Activated CD4-positive, alpha-beta T cell treated with anti-CD3 and anti-CD28 coated beads for 36 hours (primary cell): ENCODE data around the gene FUT8. TPM values are rescaled to one million over a fixed set of nuclear protein-coding genes. Genes with fewer than 3 reads are reported as not detected.

Source experiments
- ATAC-seq: fragments of 200-7000 bp; cut with Tn5 transposase; one replicate; pipeline ENCODE4 v1.10.0; 2021; ENCODE audit warnings: mild to moderate bottlenecking, moderate library complexity
- CTCF ChIA-PET: fragments of 350-600 bp; sonication (Branson Sonifier 250); formaldehyde crosslinking; loops from one replicate; lab custom pipeline; 2021; ENCODE audit warnings: antibody characterized with exemption; lab: Charles Lee
- POLR2A ChIA-PET: fragments of 350-600 bp; sonication (Branson Sonifier 250); formaldehyde crosslinking; loops from one replicate; lab custom pipeline; 2021; ENCODE audit warnings: antibody characterized with exemption, inconsistent platforms; lab: Charles Lee
- DNase-seq: peaks from one replicate; pipeline ENCODE4 v3.0.0-alpha.2; 2020
- H3K27ac Mint-ChIP-seq: one replicate; pipeline ENCODE4 v1.8.0; 2021; ENCODE audit warnings: mixed read lengths
- H3K27me3 Mint-ChIP-seq: one replicate; pipeline ENCODE4 v1.8.0; 2021; ENCODE audit warnings: mixed read lengths
- H3K36me3 Mint-ChIP-seq: one replicate; pipeline ENCODE4 v1.8.0; 2021; ENCODE audit warnings: low read depth, mixed read lengths
- H3K4me1 Mint-ChIP-seq: one replicate; pipeline ENCODE4 v1.8.0; 2021; ENCODE audit warnings: mixed read lengths
- H3K4me3 Mint-ChIP-seq: one replicate; pipeline ENCODE4 v1.8.0; 2021; ENCODE audit warnings: mild to moderate bottlenecking, moderate library complexity, mixed read lengths
- H3K9me3 Mint-ChIP-seq: one replicate; pipeline ENCODE4 v1.8.0; 2021; ENCODE audit warnings: low read depth, mixed read lengths
- intact Hi-C, 2 experiments: fragments of 100-400 bp; cut with DNase I in 1 of 2; cut with micrococcal nuclease in 1 of 2; formaldehyde crosslinking; loops; one replicate each; pipeline versions ENCODE4 v1.14.2 to v1.15.1; 2022 to 2024; cut with DNase I, micrococcal nuclease
- total RNA-seq, 2 experiments: library from RNA; stranded (reverse); gene quantifications; one replicate each; pipeline ENCODE4 v1.2.3, GENCODE V29; 2021

Gene FUT8
- total RNA-seq, 2 experiments from 2014 or later, result 44.2 to 50.0 TPM

DNA sequence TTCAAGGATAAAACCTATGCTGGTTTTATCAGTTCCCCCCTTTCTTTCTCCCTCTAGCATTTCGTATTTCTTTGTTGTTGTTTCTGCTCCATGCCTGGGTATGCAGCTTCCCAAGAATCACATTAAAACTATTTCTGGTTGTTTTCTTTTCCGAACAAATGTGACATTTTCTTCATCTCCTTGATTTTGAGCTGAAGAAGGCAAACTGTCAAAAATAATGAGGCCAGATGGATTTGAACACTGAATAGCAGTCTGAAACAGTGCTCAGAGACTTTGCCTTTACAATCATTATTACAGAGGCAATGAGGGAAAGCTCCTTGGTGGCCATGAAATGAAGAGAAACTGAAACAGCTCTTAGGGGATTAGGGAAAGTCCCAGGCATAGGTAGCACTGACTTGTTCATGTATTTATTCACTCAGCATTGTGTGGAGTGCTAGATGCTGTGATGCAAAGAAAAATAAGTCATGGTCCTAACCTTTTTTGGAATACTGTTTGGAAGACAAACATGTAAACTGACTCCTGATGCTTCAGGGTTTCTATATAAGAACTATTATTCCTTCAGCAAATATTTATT lies 319.5 kb downstream of the FUT8 start:
- H3K36me3 Mint-ChIP-seq, result peaks cover 27% of the 10 kb centered on the region
- intact Hi-C loops, result loop anchor here (1.0 kb wide), 2 partner anchors 27 to 338 kb away; no protein-coding TSS in a partner anchor
- H3K4me3 Mint-ChIP-seq, result no peak overlapping the region
- CTCF ChIA-PET, result interaction anchor here (0.7 to 1.6 kb wide), 4 partner anchors 26 to 93 kb away, joined by 3 to 5 read pairs (median 4); no protein-coding TSS in a partner anchor
- POLR2A ChIA-PET, result interaction anchor here (0.9 kb wide), 1 partner anchor 42 kb away, joined by 3 read pairs; no protein-coding TSS in a partner anchor
- no peaks in the 10 kb centered on the region for H3K27me3 Mint-ChIP-seq
- H3K27ac Mint-ChIP-seq, result peak overlapping the region; percentile 77
- H3K9me3 Mint-ChIP-seq, result peaks cover 3% of the 10 kb centered on the region
- ATAC-seq (peak; percentile 100), DNase-seq (peak; percentile 11)
- peaks cover 12% of the 10 kb centered on the region for H3K4me1 Mint-ChIP-seq

DNA sequence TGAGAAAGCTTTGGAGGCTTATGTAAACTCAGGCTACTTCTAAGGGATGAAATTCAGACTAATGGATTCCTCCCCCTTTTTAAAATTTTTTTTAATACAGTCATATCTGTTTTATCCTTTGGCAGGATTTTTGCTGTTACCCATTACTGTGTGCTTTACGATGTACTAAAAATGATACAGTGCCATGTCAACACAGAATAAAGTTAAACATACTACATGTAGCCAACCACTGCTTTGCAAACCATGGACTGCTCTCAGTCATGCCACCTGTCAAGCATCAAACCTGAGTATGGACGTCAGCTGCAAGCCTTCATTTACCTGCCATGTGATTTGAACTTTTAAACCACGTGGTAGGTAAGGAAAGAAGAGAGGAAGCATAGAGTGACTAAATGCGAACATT lies 325.8 kb downstream of the FUT8 start:
- Mint-ChIP-seq H3K36me3 (peaks cover 14% of the 10 kb centered on the region), H3K27ac (no peak overlapping the region), H3K27me3 (no peaks in the 10 kb centered on the region), H3K9me3 (no peaks in the 10 kb centered on the region), H3K4me1 (no peaks in the 10 kb centered on the region), H3K4me3 (no peak overlapping the region)
- CTCF ChIA-PET, result no interaction called here
- POLR2A ChIA-PET, result no interaction called here
- intact Hi-C loops, result no loop called here
- no peak for DNase-seq
- no peak for ATAC-seq

- Mint-ChIP-seq H3K9me3 (no peaks in the 10 kb centered on the region), H3K4me3 (no peak overlapping the region), H3K36me3 (peaks cover 16% of the 10 kb centered on the region), H3K27me3 (no peaks in the 10 kb centered on the region), H3K4me1 (peaks cover under 1% of the 10 kb centered on the region), H3K27ac (no peak overlapping the region)
- ChIA-PET CTCF (no interaction called here), POLR2A (no interaction called here)
- ATAC-seq, result no peak
- intact Hi-C loops, result no loop called here
- no peak for DNase-seq
These were observed 333.1 kb downstream of the FUT8 start for GRCh38 chr14:65745396-65746190.

GRCh38 chr14:65748796-65749195 lies 336.3 kb downstream of the FUT8 start:
- Mint-ChIP-seq H3K27me3 (no peaks in the 10 kb centered on the region), H3K27ac (no peak overlapping the region), H3K36me3 (peaks cover 3% of the 10 kb centered on the region), H3K4me3 (no peak overlapping the region), H3K9me3 (no peaks in the 10 kb centered on the region), H3K4me1 (peaks cover 4% of the 10 kb centered on the region)
- CTCF ChIA-PET, result no interaction called here
- ATAC-seq, result no peak
- no peak for DNase-seq
- POLR2A ChIA-PET, result no interaction called here
- intact Hi-C loops, result no loop called here

DNA sequence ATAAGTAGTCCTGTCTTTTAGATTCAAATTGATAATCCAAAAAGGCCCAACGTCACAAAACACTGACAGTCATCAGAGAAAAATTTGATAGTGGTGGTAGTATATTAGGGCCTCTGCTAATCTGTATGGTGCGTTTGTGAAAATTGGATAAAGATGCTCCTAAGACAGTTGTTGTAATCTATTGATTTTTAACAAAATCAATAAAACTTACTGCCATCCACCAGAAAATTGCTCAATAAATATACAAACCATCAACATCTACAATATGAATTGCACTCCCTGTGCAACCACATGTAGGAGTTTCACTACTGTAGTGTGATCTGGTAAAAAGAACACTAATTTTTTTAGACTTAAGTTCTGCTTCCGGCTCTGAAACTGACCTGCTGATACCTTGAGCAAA lies 336.8 kb downstream of the FUT8 start:
- no peak overlapping the region for H3K27ac Mint-ChIP-seq
- H3K4me3 Mint-ChIP-seq, result no peak overlapping the region
- ChIA-PET POLR2A (no interaction called here), CTCF (no interaction called here)
- no peaks in the 10 kb centered on the region for H3K9me3 Mint-ChIP-seq
- intact Hi-C loops, result no loop called here
- peaks cover 4% of the 10 kb centered on the region for H3K4me1 Mint-ChIP-seq
- no peak for DNase-seq
- H3K36me3 Mint-ChIP-seq, result no peaks in the 10 kb centered on the region
- no peak for ATAC-seq
- no peaks in the 10 kb centered on the region for H3K27me3 Mint-ChIP-seq

DNA sequence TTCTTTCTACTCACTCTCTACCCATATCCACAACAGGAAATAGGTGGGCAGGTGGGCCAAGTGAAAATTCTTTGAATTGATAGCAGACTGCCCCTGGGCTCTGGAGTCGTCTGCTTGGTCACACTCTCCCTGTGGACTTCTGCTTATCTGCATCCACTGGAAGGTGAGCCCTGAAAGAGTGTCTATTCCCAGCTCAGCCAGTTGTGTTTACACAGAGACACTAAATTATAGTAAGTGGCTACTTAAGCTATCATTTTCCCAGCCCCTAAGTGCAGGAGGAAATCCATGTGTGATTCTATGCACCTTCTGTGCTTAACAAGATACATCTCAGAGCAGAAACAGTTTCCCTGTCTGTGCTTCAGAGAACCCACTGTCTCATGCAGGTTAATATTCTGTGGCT lies 338.4 kb downstream of the FUT8 start:
- Mint-ChIP-seq H3K9me3 (no peaks in the 10 kb centered on the region), H3K27me3 (no peaks in the 10 kb centered on the region), H3K4me3 (no peak overlapping the region), H3K27ac (no peak overlapping the region), H3K36me3 (no peaks in the 10 kb centered on the region), H3K4me1 (peaks cover 4% of the 10 kb centered on the region)
- no peak for DNase-seq
- intact Hi-C loops, result no loop called here
- ATAC-seq, result no peak
- ChIA-PET POLR2A (no interaction called here), CTCF (interaction anchor here (0.5 kb wide), 1 partner anchor 699 kb away, joined by 3 read pairs; no protein-coding TSS in a partner anchor)

DNA sequence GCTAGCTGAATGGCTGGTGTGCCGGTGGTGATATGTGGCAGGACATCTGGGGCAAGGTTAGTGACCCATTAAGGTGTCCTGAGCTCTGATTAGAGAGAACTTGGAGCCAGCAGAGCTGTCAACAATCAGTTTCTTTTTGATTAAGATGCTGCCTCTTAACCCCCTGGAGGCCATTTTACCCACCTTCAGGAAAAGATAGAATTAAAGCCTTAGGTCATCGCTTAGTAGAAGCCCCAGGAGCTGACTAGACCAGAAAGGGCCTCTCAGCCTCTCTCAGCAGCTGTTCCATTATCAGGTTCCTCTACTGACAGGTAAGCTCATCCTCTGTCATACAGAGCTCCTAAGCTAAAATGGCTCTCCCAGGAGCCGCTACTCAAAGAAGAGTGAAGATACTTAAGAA lies 339.0 kb downstream of the FUT8 start:
- Mint-ChIP-seq H3K9me3 (no peaks in the 10 kb centered on the region), H3K36me3 (no peaks in the 10 kb centered on the region), H3K27ac (no peak overlapping the region), H3K4me1 (peaks cover 4% of the 10 kb centered on the region), H3K27me3 (no peaks in the 10 kb centered on the region), H3K4me3 (no peak overlapping the region)
- POLR2A ChIA-PET, result no interaction called here
- intact Hi-C loops, result no loop called here
- CTCF ChIA-PET, result interaction anchor here (0.9 kb wide), 2 partner anchors 73 to 336 kb away, joined by 3 to 4 read pairs; no protein-coding TSS in a partner anchor
- ATAC-seq, result no peak
- no peak for DNase-seq

DNA sequence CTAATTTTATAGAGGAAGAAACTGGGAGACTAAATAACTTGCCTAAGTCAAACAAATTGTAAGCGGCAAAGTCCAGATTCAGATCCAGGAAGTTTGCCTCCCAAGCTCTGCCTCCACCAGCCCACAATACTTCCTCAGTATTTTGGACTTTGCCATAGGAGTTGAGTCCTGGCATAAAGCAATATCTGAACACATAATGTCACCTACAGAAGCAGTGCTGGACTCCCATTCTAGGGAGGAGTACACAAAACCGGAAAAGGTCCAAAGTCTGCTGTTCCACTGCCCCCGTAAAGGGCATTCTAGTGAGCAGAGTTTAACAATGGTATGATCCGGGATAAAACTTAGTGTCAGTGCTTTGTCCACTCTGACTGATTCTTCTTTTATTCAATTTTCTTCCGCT lies 340.5 kb downstream of the FUT8 start:
- POLR2A ChIA-PET, result no interaction called here
- Mint-ChIP-seq H3K9me3 (no peaks in the 10 kb centered on the region), H3K27me3 (no peaks in the 10 kb centered on the region), H3K36me3 (no peaks in the 10 kb centered on the region), H3K4me3 (no peak overlapping the region), H3K4me1 (peaks cover 4% of the 10 kb centered on the region), H3K27ac (no peak overlapping the region)
- intact Hi-C loops, result no loop called here
- no peak for DNase-seq
- CTCF ChIA-PET, result interaction anchor here (0.6 kb wide), 1 partner anchor 646 kb away, joined by 3 read pairs; no protein-coding TSS in a partner anchor
- no peak for ATAC-seq

DNA sequence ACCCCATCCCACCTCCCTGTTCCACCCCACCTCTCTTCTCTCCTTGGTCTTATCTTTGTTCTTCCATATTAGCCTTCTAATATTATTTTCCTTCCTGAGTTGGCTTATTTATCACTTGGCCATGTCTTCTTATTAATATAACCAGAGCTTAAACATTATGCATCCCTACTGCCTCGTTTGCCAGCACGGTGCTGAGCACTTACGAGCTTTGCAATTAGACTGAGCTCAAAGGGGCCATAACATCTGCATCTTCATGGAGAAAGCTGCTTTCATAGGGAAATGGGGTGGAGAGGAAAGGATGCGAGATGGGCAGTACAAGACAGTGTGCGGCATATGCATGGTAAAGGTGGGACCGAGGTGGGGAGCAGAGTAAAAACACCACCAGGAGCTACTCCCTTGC lies 342.8 kb downstream of the FUT8 start:
- Mint-ChIP-seq H3K27me3 (no peaks in the 10 kb centered on the region), H3K36me3 (no peaks in the 10 kb centered on the region), H3K9me3 (peaks cover 2% of the 10 kb centered on the region), H3K4me1 (peaks cover 4% of the 10 kb centered on the region), H3K4me3 (no peak overlapping the region), H3K27ac (no peak overlapping the region)
- POLR2A ChIA-PET, result no interaction called here
- DNase-seq (no peak), ATAC-seq (no peak)
- intact Hi-C loops, result no loop called here
- CTCF ChIA-PET, result interaction anchor here (0.7 to 1.2 kb wide), 3 partner anchors 69 to 432 kb away, joined by 3 read pairs; no protein-coding TSS in a partner anchor

- no peak for ATAC-seq
- Mint-ChIP-seq H3K27ac (no peak overlapping the region), H3K4me1 (no peaks in the 10 kb centered on the region), H3K9me3 (peaks cover 2% of the 10 kb centered on the region), H3K27me3 (no peaks in the 10 kb centered on the region), H3K36me3 (no peaks in the 10 kb centered on the region), H3K4me3 (no peak overlapping the region)
- ChIA-PET POLR2A (no interaction called here), CTCF (interaction anchor here (0.7 kb wide), 1 partner anchor 10 kb away, joined by 3 read pairs; no protein-coding TSS in a partner anchor)
- DNase-seq, result no peak
- intact Hi-C loops, result no loop called here
These were observed 344.4 kb downstream of the FUT8 start for GRCh38 chr14:65756880-65757279.

GRCh38 chr14:65769151-65769550 lies 356.6 kb downstream of the FUT8 start:
- H3K36me3 Mint-ChIP-seq, result no peaks in the 10 kb centered on the region
- no peak overlapping the region for H3K27ac Mint-ChIP-seq
- no peaks in the 10 kb centered on the region for H3K9me3 Mint-ChIP-seq
- H3K4me3 Mint-ChIP-seq, result no peak overlapping the region
- H3K27me3 Mint-ChIP-seq, result no peaks in the 10 kb centered on the region
- CTCF ChIA-PET, result no interaction called here
- no peak for DNase-seq
- POLR2A ChIA-PET, result no interaction called here
- intact Hi-C loops, result no loop called here
- ATAC-seq, result no peak
- no peaks in the 10 kb centered on the region for H3K4me1 Mint-ChIP-seq

- Mint-ChIP-seq H3K9me3 (no peaks in the 10 kb centered on the region), H3K27ac (no peak overlapping the region), H3K4me1 (no peaks in the 10 kb centered on the region), H3K27me3 (no peaks in the 10 kb centered on the region), H3K4me3 (no peak overlapping the region), H3K36me3 (no peaks in the 10 kb centered on the region)
- CTCF ChIA-PET, result interaction anchor here (0.7 kb wide), 1 partner anchor 38 kb away, joined by 3 read pairs; no protein-coding TSS in a partner anchor
- POLR2A ChIA-PET, result no interaction called here
- DNase-seq (no peak), ATAC-seq (no peak)
- intact Hi-C loops, result no loop called here
These were observed 358.2 kb downstream of the FUT8 start for GRCh38 chr14:65770681-65771080.
